Spleen (tissue), 11 donors: Measurements from ENCODE around the gene ABCG1. TPM values are rescaled to one million over a fixed set of nuclear protein-coding genes. Genes with fewer than 3 reads are reported as not detected.
A peak's percentile ranks its signal among the peaks of the same experiment; 100 is the strongest.

ENCODE experiments used
- DNase-seq: peaks from one replicate; pipeline ENCODE4 v3.0.0-alpha.2; 2020
- H3K27ac ChIP-seq, 8 donors: fragments of 200-600 bp; sonication (generic) in 7 of 8; 1 replicate in 4 of 8; 2 replicates in 4 of 8; pipeline versions ENCODE4 v1.5.0 to v1.8.0; 2016 to 2021; ENCODE audit warnings: inconsistent platforms in 4 of 8, mild to moderate bottlenecking in 4 of 8, moderate library complexity in 1 of 8
- H3K27me3 ChIP-seq, 7 donors: fragments of 200-600 bp; sonication (generic) in 6 of 7; replicated peaks in 1 of 7; 1 replicate in 4 of 7; 2 replicates in 3 of 7; pipeline versions ENCODE4 v1.5.0 to v1.8.0; 2016 to 2021; ENCODE audit warnings: inconsistent platforms in 3 of 7, mild to moderate bottlenecking in 1 of 7
- H3K36me3 ChIP-seq, 6 donors: fragments of 200-600 bp; sonication (generic) in 5 of 6; 1 replicate in 4 of 6; 2 replicates in 2 of 6; pipeline versions ENCODE4 v1.5.0 to v1.8.0; 2016 to 2021; ENCODE audit warnings: inconsistent platforms in 2 of 6
- H3K4me1 ChIP-seq, 6 donors: fragments of 200-600 bp; sonication (generic) in 5 of 6; 1 replicate in 3 of 6; 2 replicates in 3 of 6; pipeline versions ENCODE4 v1.5.0 to v1.8.0; 2016 to 2021; ENCODE audit warnings: inconsistent platforms in 3 of 6
- H3K4me3 ChIP-seq, 8 donors: fragments of 200-600 bp; sonication (generic) in 7 of 8; 1 replicate in 4 of 8; 2 replicates in 4 of 8; pipeline versions ENCODE4 v1.5.0 to v1.8.0; 2016 to 2021; ENCODE audit warnings: inconsistent platforms in 4 of 8, mild to moderate bottlenecking in 4 of 8, moderate library complexity in 2 of 8
- H3K9me3 ChIP-seq, 8 donors: fragments of 200-600 bp; sonication (generic) in 7 of 8; 1 replicate in 4 of 8; 2 replicates in 4 of 8; pipeline versions ENCODE4 v1.5.0 to v1.8.0; 2016 to 2021; ENCODE audit warnings: inconsistent platforms in 4 of 8
- CTCF ChIP-seq, 11 experiments: fragments of 200-600 bp in 7 of 11; fragments of 450-650 bp in 4 of 11; sonication (generic) in 4 of 11; IDR thresholded peaks in 8 of 11; conservative IDR thresholded peaks in 3 of 11; 1 replicate in 7 of 11; 2 replicates in 4 of 11; pipeline versions ENCODE4 v1.4.0 to v1.8.0; 2016 to 2021; ENCODE audit warnings: antibody characterized with exemption in 11 of 11, inconsistent platforms in 4 of 11, mild to moderate bottlenecking in 1 of 11
- POLR2A ChIP-seq, 3 donors: fragments of 450-650 bp; IDR thresholded peaks; one replicate each; pipeline ENCODE4 v1.5.1; 2017; ENCODE audit warnings: antibody characterized with exemption in 3 of 3, mild to moderate bottlenecking in 1 of 3
- POLR2AphosphoS5 ChIP-seq, 3 donors: sonication (generic); formaldehyde crosslinking; IDR thresholded peaks; one replicate each; pipeline ENCODE4 v1.5.1; 2017; ENCODE audit warnings: antibody characterized with exemption in 3 of 3
- WGBS, 5 donors: extraction: QIAGEN DNeasy Blood & Tissue Kit in 3 of 5; methylation state at CpG; one replicate each; pipeline versions ENCODE4 v1.1.5 to v1.1.7; 2013 to 2018; 5-methylcytosine and 5-hydroxymethylcytosine counted together
- intact Hi-C: fragments of 100-400 bp; cut with DNase I; formaldehyde crosslinking; loops from one replicate; pipeline ENCODE4 v1.15.0; 2023; ENCODE audit warnings: low total_unique reads
- polyA plus RNA-seq, 3 donors: library from polyadenylated mRNA; stranded (reverse); fragments of 200-250 nt; gene quantifications; one replicate each; pipeline ENCODE4 v1.2.1, GENCODE V29; 2013
- total RNA-seq, 7 donors: library from RNA; depleted of rRNA in 3 of 7; stranded (reverse); fragments of >200 nt in 3 of 7; fragmentation: NEBNext Ultra II Directional in 4 of 7; extraction: Animal tissue kit (Norgen Biotek cat#: 25700) in 4 of 7; gene quantifications; one replicate each; pipeline versions ENCODE4 v1.1.0 to v1.2.1, GENCODE V29; 2016 to 2021
- donor health status: healthy with polysubstance abuse.
- donor health status: DM: no; HTN: no; CAD: no; lungs with moderate emphysema.
- donor health status: DM: no; HTN: no; CAD: no.
- donor health status: Bipolar disorder and iron deficiency.
- donor health status: healthy.
- donor health status: DM: no; HTN: no; CAD: no.
- donor health status: DM: yes; HTN: yes; CAD: no.

ABCG1 gene
- total and polyA plus RNA-seq, 10 donors = 14.6 to 143 (median 96.7) TPM

GRCh38 chr21:42263591-42264131 lies 44.7 kb downstream of the ABCG1 start:
- peak; percentile 72 to 81 (median 76) for TF ChIP-seq POLR2AphosphoS5 (IDR thresholded peaks at IDR 0.05)
- no peak for TF ChIP-seq POLR2A (IDR thresholded peaks at IDR 0.05)
- no peak for TF ChIP-seq CTCF (IDR thresholded peaks at IDR 0.05 in 8 of 11, conservative IDR thresholded peaks at IDR 0.05 in 3 of 11)
- Histone ChIP-seq H3K4me3 (no peak overlapping the region), H3K4me1 (peaks cover 19 to 90% (median 72%) of the 10 kb centered on the region in 6 donors), H3K27me3 (peaks cover 0 to 4% (median 0%) of the 10 kb centered on the region in 7 donors), H3K9me3 (no peaks in the 10 kb centered on the region), H3K27ac (peak overlapping the region; percentile 10 to 88 (median 79)), H3K36me3 (peaks cover 0 to 26% (median 0%) of the 10 kb centered on the region in 6 donors)
- 29 to 46% (median 45%) methylated on average over 14 to 18 of the region's 18 CpGs for WGBS, 5 donors
- intact Hi-C loops = no loop called here
- DNase-seq = no peak

- Histone ChIP-seq H3K36me3 (peaks cover 0 to 26% (median 0%) of the 10 kb centered on the region in 6 donors), H3K4me1 (peaks cover 23 to 90% (median 72%) of the 10 kb centered on the region in 6 donors), H3K27ac (peak overlapping the region in 7 of 8 donors; percentile 61 to 88 (median 79)), H3K27me3 (peaks cover 0 to 4% (median 0%) of the 10 kb centered on the region in 7 donors), H3K4me3 (no peak overlapping the region), H3K9me3 (no peaks in the 10 kb centered on the region)
- peak in 1 of 11 experiments; percentile 4 for TF ChIP-seq CTCF (IDR thresholded peaks at IDR 0.05 in 8 of 11, conservative IDR thresholded peaks at IDR 0.05 in 3 of 11)
- TF ChIP-seq POLR2AphosphoS5 (IDR thresholded peaks at IDR 0.05) = no peak
- DNase-seq = no peak
- WGBS, 5 donors = 75 to 87% (median 79%) methylated on average over 9 to 13 of the region's 13 CpGs
- intact Hi-C loops = no loop called here
These were observed 45.6 kb downstream of the ABCG1 start for GRCh38 chr21:42264245-42265195.

- peaks cover 0 to 26% (median 0%) of the 10 kb centered on the region in 6 donors for H3K36me3 ChIP-seq
- peaks cover 0 to 4% (median 0%) of the 10 kb centered on the region in 7 donors for H3K27me3 ChIP-seq
- no peaks in the 10 kb centered on the region for H3K9me3 ChIP-seq
- peak overlapping the region in 3 of 8 donors; percentile 24 to 88 (median 84) for H3K27ac ChIP-seq
- peaks cover 23 to 88% (median 69%) of the 10 kb centered on the region in 6 donors for H3K4me1 ChIP-seq
- TF ChIP-seq POLR2AphosphoS5 (IDR thresholded peaks at IDR 0.05) (no peak), CTCF (IDR thresholded peaks at IDR 0.05 in 8 of 11, conservative IDR thresholded peaks at IDR 0.05 in 3 of 11) (no peak), POLR2A (IDR thresholded peaks at IDR 0.05) (no peak)
- WGBS, 5 donors = 58 to 85% (median 79%) methylated on average over 8 to 12 of the region's 12 CpGs
- H3K4me3 ChIP-seq = no peak overlapping the region
- intact Hi-C loops = no loop called here
- DNase-seq = no peak
These were observed 46.4 kb downstream of the ABCG1 start for GRCh38 chr21:42265231-42265812.
